DOHH2 (cell line): ENCODE results near the gene NEK11.

Experiments used
- H3F3A ChIP-seq: fragments of 200-600 bp; sonication (generic), shearing (Covaris generic); 2 replicates; pipeline ENCODE4 v1.6.0; 2016; ENCODE audit warnings: antibody characterized with exemption, mild to moderate bottlenecking; ENCODE audit not compliant: control insufficient read depth, insufficient read depth
- H3K27ac ChIP-seq: fragments of 200-600 bp; sonication (generic); 2 replicates; pipeline ENCODE4 v1.5.1; 2014; ENCODE audit warnings: low read depth, mild to moderate bottlenecking, low read length, moderate library complexity
- H3K27me3 ChIP-seq: fragments of 200-600 bp; sonication (generic); 2 replicates; pipeline ENCODE4 v1.6.1; 2014; ENCODE audit warnings: mild to moderate bottlenecking, low read length, mixed read lengths; ENCODE audit not compliant: control insufficient read depth
- H3K36me3 ChIP-seq: fragments of 200-600 bp; sonication (generic); 2 replicates; pipeline ENCODE4 v1.6.1; 2014; ENCODE audit warnings: mild to moderate bottlenecking, low read length, moderate library complexity, mixed read lengths; ENCODE audit not compliant: control insufficient read depth
- H3K4me1 ChIP-seq: fragments of 200-600 bp; sonication (generic); 2 replicates; pipeline ENCODE4 v1.6.1; 2014; ENCODE audit warnings: mild to moderate bottlenecking, low read length, mixed read lengths; ENCODE audit not compliant: control insufficient read depth
- H3K4me2 ChIP-seq: fragments of 200-600 bp; sonication (generic); 2 replicates; pipeline ENCODE4 v1.6.0; 2014; ENCODE audit warnings: mild to moderate bottlenecking, low read length, moderate library complexity
- H3K4me3 ChIP-seq: fragments of 200-600 bp; sonication (generic); 2 replicates; pipeline ENCODE4 v1.5.1; 2014; ENCODE audit warnings: mild to moderate bottlenecking, low read length, mixed read lengths
- H3K79me2 ChIP-seq: fragments of 200-600 bp; sonication (generic); 2 replicates; pipeline ENCODE4 v1.6.1; 2014; ENCODE audit warnings: mild to moderate bottlenecking, low read length, mixed read lengths; ENCODE audit not compliant: control insufficient read depth
- H3K9me2 ChIP-seq: fragments of 200-600 bp; sonication (generic); replicated peaks from 2 replicates; pipeline ENCODE4 v1.6.1; 2014; ENCODE audit warnings: mild to moderate bottlenecking, low read length, mixed read lengths; ENCODE audit not compliant: control insufficient read depth
- H3K9me3 ChIP-seq: fragments of 200-600 bp; sonication (generic); 2 replicates; pipeline ENCODE4 v1.6.1; 2014; ENCODE audit warnings: antibody characterized with exemption, low read length, mixed read lengths; ENCODE audit not compliant: control insufficient read depth, insufficient read depth
- H4K20me1 ChIP-seq: fragments of 200-600 bp; sonication (generic); 2 replicates; pipeline ENCODE4 v1.6.0; 2014; ENCODE audit warnings: low read depth, mild to moderate bottlenecking, antibody characterized with exemption, low read length, moderate library complexity; ENCODE audit not compliant: control insufficient read depth, insufficient read depth
- EZH2phosphoT487 ChIP-seq: fragments of 200-600 bp; sonication (generic); IDR thresholded peaks from 2 replicates; pipeline ENCODE4 v1.6.1; 2017; ENCODE audit warnings: borderline replicate concordance, mild to moderate bottlenecking, antibody characterized with exemption, low read length, moderate library complexity, mixed read lengths
- TF ChIP-seq, protein P1 (sequence below): fragments of 200-600 bp; sonication (generic); IDR thresholded peaks from one replicate; pipeline ENCODE4 v1.5.1; 2014; ENCODE audit warnings: antibody characterized with exemption, mild to moderate bottlenecking, low read depth, low read length; ENCODE audit not compliant: poor library complexity, severe bottlenecking

The NEK11 gene

GRCh38 chr3:131396170-131396569 lies 369.5 kb downstream of the NEK11 start:
- no peak for TF ChIP-seq EZH2phosphoT487
- TF ChIP-seq, protein P1, sequence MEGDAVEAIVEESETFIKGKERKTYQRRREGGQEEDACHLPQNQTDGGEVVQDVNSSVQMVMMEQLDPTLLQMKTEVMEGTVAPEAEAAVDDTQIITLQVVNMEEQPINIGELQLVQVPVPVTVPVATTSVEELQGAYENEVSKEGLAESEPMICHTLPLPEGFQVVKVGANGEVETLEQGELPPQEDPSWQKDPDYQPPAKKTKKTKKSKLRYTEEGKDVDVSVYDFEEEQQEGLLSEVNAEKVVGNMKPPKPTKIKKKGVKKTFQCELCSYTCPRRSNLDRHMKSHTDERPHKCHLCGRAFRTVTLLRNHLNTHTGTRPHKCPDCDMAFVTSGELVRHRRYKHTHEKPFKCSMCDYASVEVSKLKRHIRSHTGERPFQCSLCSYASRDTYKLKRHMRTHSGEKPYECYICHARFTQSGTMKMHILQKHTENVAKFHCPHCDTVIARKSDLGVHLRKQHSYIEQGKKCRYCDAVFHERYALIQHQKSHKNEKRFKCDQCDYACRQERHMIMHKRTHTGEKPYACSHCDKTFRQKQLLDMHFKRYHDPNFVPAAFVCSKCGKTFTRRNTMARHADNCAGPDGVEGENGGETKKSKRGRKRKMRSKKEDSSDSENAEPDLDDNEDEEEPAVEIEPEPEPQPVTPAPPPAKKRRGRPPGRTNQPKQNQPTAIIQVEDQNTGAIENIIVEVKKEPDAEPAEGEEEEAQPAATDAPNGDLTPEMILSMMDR, result no peak
- Histone ChIP-seq H3K9me2 (no peaks in the 10 kb centered on the region), H3K4me3 (no peak overlapping the region), H3K79me2 (no peaks in the 10 kb centered on the region), H3F3A (no peaks in the 10 kb centered on the region), H3K4me1 (no peaks in the 10 kb centered on the region), H3K27ac (no peak overlapping the region), H3K27me3 (no peaks in the 10 kb centered on the region), H4K20me1 (no peaks in the 10 kb centered on the region), H3K36me3 (no peaks in the 10 kb centered on the region), H3K9me3 (no peaks in the 10 kb centered on the region), H3K4me2 (no peak overlapping the region)

DNA sequence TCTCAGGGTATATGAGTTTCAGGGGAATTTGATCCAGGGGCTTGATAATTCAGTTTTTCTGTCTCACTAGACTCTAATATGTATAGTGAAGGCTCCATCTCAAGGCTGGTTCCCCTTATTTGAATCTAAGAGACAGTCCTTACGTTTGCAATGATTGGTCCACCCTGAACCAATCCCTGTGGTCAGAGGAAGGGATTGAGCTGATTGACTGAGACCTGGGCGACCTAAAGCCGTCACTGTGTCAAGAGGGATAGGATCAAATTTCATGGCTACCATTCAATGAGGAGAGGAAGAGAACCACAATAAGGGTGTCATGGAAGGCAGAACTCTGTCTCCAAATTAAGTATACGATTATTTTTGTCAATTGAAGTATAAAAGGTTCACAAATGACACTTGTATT lies 371.2 kb downstream of the NEK11 start:
- Histone ChIP-seq H3K9me3 (no peaks in the 10 kb centered on the region), H3K27ac (no peak overlapping the region), H3K27me3 (no peaks in the 10 kb centered on the region), H3K79me2 (no peaks in the 10 kb centered on the region), H3K36me3 (no peaks in the 10 kb centered on the region), H4K20me1 (no peaks in the 10 kb centered on the region), H3K4me1 (no peaks in the 10 kb centered on the region), H3F3A (no peaks in the 10 kb centered on the region), H3K4me3 (no peak overlapping the region), H3K4me2 (no peak overlapping the region), H3K9me2 (no peaks in the 10 kb centered on the region)
- no peak for TF ChIP-seq EZH2phosphoT487
- TF ChIP-seq, protein P1, result no peak
